Mucosa of stomach (tissue), 1 donor: Measurements from ENCODE around the gene KLHL8.
"Not testable (repeated sequence)": the region's sequence is repeated elsewhere in the genome, so short reads cannot be mapped to it uniquely, and the experiment has no call there.

Experiments used
- H3K27me3 ChIP-seq: one replicate; pipeline ENCODE4 v1.7.0; 2013; ENCODE audit warnings: mild to moderate bottlenecking, low read length; ENCODE audit not compliant: control insufficient read depth, insufficient read depth
- H3K36me3 ChIP-seq: one replicate; pipeline ENCODE4 v1.7.0; 2013; ENCODE audit warnings: low read length; ENCODE audit not compliant: control insufficient read depth, insufficient read depth
- H3K4me1 ChIP-seq: one replicate; pipeline ENCODE4 v1.7.0; 2013; ENCODE audit warnings: mild to moderate bottlenecking, low read length; ENCODE audit not compliant: control insufficient read depth, insufficient read depth
- H3K4me3 ChIP-seq: one replicate; pipeline ENCODE4 v1.7.0; 2013; ENCODE audit warnings: low read length
- H3K9ac ChIP-seq: one replicate; pipeline ENCODE4 v1.7.0; 2013; ENCODE audit warnings: mild to moderate bottlenecking, low read length, moderate library complexity
- H3K9me3 ChIP-seq: one replicate; pipeline ENCODE4 v1.7.0; 2013; ENCODE audit warnings: mild to moderate bottlenecking, low read length, moderate library complexity; ENCODE audit not compliant: control insufficient read depth
- donor health status: Pancreatic carcinoma.

The KLHL8 gene

GRCh38 chr4:87225936-87226335 is 5.5 kb upstream of the KLHL8 start:
- Histone ChIP-seq H3K9me3 (no peaks in the 10 kb centered on the region), H3K27me3 (no peaks in the 10 kb centered on the region), H3K4me1 (peaks cover 5% of the 10 kb centered on the region), H3K9ac (no peak overlapping the region), H3K4me3 (no peak overlapping the region), H3K36me3 (no peaks in the 10 kb centered on the region)

GRCh38 chr4:87224141-87224923 is 3.9 kb upstream of the KLHL8 start:
- Histone ChIP-seq H3K4me3 (no peak overlapping the region), H3K4me1 (peaks cover 5% of the 10 kb centered on the region), H3K27me3 (no peaks in the 10 kb centered on the region), H3K36me3 (no peaks in the 10 kb centered on the region), H3K9me3 (no peaks in the 10 kb centered on the region), H3K9ac (no peak overlapping the region)

DNA sequence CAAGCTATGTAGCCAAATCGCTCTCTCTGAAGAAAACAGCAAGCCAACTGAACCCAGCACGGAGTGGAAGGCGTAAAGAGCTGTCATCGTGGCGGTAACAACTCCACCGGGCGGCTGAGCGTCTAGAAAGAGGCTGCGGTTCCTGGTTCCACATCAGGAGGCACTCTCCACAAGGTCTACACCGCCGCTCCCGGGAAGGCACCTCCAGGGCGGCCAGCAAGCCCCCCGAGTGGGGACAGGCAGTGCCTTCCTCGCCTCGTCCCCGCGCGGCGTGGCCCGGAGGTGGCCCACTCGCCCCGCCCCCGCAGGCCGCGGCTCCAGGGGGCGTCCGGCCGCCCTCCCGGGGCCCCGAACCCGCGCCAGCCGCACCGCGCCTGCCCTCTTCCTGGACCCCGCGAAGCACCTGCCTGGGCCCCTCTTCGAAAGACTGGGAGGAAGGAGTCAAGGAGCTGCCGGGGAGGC is 755 bp downstream of the KLHL8 start:
- Histone ChIP-seq H3K27me3 (no peaks in the 10 kb centered on the region), H3K9me3 (no peaks in the 10 kb centered on the region), H3K9ac (peak overlapping the region; percentile 93), H3K36me3 (no peaks in the 10 kb centered on the region), H3K4me1 (no peaks in the 10 kb centered on the region), H3K4me3 (peak overlapping the region; percentile 87)

GRCh38 chr4:87217235-87217763 is 3.1 kb downstream of the KLHL8 start:
- not testable (repeated sequence) for H3K4me3 ChIP-seq, H3K27me3 ChIP-seq, H3K36me3 ChIP-seq, H3K9ac ChIP-seq, H3K4me1 ChIP-seq, H3K9me3 ChIP-seq

DNA sequence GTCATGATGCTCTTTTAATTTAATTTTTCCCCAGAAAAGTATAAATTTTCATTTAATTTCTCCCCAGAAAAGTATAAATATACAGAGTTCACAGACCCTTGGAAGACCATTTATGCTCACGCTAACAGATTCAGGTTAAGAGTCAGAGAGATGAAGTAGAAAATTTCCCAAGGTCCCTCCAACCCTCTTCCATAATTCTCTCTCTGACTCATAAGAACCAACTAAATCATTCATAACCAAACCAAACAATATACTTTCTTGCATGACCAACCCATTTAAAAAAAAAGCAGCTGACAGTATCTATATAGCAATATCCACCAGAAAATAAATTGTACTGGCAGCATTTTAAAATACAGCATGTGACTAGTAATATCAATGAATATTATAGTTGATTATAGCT is 3.9 kb downstream of the KLHL8 start:
- H3K4me1 ChIP-seq: peaks cover 8% of the 10 kb centered on the region
- H3K9ac ChIP-seq: no peak overlapping the region
- no peak overlapping the region for H3K4me3 ChIP-seq
- H3K9me3 ChIP-seq: no peaks in the 10 kb centered on the region
- H3K27me3 ChIP-seq: no peaks in the 10 kb centered on the region
- no peaks in the 10 kb centered on the region for H3K36me3 ChIP-seq

DNA sequence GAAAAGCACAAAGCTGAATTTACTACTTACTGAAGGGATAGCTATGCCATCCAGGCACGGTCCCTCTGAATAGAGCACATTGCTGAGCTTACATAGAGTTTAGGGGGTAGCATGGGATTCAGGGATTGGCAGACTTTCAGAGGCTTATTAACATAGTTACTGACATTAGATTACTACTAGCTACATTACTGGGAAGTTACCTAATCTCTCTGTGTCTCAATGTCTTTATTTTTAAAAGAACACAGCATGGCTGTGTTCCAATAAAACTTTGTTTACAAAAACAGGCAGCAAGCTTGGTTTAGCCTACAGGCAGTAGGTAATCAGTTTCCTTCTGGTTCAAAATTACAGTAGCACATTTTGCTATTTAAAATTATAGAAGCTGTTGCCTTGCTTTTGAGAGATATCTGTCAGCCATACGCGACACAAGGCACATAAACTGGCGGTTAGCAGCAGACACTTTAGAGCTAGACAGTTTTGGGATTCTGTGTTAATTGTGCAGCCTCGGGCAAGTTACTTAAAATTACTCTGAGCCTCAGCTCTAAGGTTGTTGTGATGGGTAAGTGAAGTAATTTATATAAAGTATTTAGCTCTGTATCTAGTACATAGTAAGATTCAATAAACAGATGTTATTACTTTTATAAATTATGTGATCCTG is 6.9 kb downstream of the KLHL8 start:
- Histone ChIP-seq H3K4me3 (no peak overlapping the region), H3K27me3 (no peaks in the 10 kb centered on the region), H3K36me3 (no peaks in the 10 kb centered on the region), H3K4me1 (peaks cover 8% of the 10 kb centered on the region), H3K9ac (no peak overlapping the region), H3K9me3 (no peaks in the 10 kb centered on the region)

DNA sequence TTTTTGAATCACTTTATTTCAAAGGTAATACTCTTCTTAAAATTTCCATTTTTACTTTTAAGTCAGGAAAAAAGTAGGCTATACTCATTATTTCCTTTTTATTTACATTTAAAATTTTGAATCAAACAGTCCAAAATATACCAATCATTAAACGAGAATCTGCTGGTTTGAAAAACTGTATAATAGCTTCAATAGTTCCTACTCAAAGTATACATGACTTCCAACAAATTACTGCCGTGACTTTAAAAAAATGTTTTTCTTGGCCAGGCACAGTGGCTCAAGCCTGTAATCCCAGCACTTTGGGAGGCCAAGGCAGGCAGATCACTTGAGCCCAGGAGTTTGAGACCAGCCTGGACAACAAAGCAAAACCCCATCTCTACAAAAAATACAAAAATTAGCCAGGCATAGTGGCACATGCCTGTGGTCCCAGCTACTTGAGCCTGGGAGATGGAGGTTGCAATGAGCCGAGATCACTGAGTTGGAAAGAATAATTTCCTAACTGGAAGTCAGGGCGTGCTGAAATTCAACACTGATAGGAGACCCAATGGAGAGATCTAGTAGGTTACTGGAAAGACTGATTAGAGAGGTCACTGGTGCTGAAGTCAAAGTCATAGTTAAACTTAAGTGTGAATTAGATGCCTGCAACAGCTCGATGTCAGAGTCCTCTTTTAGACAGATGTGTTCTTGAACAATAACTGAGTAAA is 9.0 kb downstream of the KLHL8 start:
- H3K4me1 ChIP-seq: peaks cover 8% of the 10 kb centered on the region

GRCh38 chr4:87209696-87210095 is 10.7 kb downstream of the KLHL8 start:
- peaks cover 8% of the 10 kb centered on the region for H3K4me1 ChIP-seq

More for the DNA sequence above, 9.0 kb downstream of the KLHL8 start:
- Histone ChIP-seq H3K36me3 (no peaks in the 10 kb centered on the region), H3K9ac (no peak overlapping the region), H3K27me3 (no peaks in the 10 kb centered on the region), H3K9me3 (no peaks in the 10 kb centered on the region), H3K4me3 (no peak overlapping the region)

DNA sequence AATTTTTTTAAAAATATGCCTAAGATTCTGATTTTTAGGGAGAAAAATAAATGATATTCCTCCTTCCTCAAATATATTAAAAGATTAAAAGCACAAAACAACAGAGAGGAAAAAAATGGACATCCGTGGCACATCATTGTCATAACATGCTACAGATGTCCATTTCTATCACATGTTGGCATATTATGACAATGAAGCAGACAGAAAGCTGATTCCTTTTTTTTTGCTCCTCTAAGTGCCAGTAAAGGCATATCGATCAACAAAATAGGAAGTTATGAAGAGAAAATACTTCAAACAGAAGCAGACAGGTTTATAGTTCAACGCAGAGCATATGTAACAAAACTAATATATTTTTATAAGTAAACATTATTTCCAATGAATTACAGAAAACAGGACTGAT is 11.2 kb downstream of the KLHL8 start:
- no peak overlapping the region for H3K9ac ChIP-seq
- no peaks in the 10 kb centered on the region for H3K27me3 ChIP-seq
- no peaks in the 10 kb centered on the region for H3K9me3 ChIP-seq
- no peaks in the 10 kb centered on the region for H3K36me3 ChIP-seq
- H3K4me3 ChIP-seq: no peak overlapping the region
- peaks cover 8% of the 10 kb centered on the region for H3K4me1 ChIP-seq

More at GRCh38 chr4:87209696-87210095, 10.7 kb downstream of the KLHL8 start:
- H3K9ac ChIP-seq: no peak overlapping the region
- no peaks in the 10 kb centered on the region for H3K36me3 ChIP-seq
- no peaks in the 10 kb centered on the region for H3K9me3 ChIP-seq
- H3K27me3 ChIP-seq: no peaks in the 10 kb centered on the region
- H3K4me3 ChIP-seq: no peak overlapping the region

DNA sequence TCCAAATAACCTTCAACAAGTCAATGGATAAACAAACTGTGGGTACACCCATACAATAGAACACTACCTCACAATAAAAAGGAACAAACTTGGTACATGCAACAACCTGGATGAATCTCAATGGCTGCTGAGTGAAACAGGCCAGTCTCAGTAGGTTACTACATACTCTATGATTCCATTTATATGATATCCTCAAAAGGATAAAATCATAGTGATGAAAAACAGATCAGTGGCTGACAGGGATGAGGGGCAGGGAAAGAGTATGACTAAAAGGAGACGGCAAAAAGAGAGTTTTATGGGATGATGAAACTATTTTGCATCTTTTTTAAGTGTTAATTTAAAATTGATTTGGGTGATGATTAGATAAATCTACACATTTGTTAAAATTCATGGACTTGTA is 15.9 kb downstream of the KLHL8 start:
- H3K4me1 ChIP-seq: no peaks in the 10 kb centered on the region
- H3K9ac ChIP-seq: no peak overlapping the region
- no peaks in the 10 kb centered on the region for H3K27me3 ChIP-seq
- no peaks in the 10 kb centered on the region for H3K36me3 ChIP-seq
- H3K9me3 ChIP-seq: no peaks in the 10 kb centered on the region
- H3K4me3 ChIP-seq: no peak overlapping the region

- H3K9me3 ChIP-seq: no peaks in the 10 kb centered on the region
- H3K4me1 ChIP-seq: peaks cover 5% of the 10 kb centered on the region
- no peak overlapping the region for H3K9ac ChIP-seq
- no peaks in the 10 kb centered on the region for H3K36me3 ChIP-seq
- H3K27me3 ChIP-seq: no peaks in the 10 kb centered on the region
- H3K4me3 ChIP-seq: no peak overlapping the region
Measured at GRCh38 chr4:87196927-87197326, 23.5 kb downstream of the KLHL8 start.

DNA sequence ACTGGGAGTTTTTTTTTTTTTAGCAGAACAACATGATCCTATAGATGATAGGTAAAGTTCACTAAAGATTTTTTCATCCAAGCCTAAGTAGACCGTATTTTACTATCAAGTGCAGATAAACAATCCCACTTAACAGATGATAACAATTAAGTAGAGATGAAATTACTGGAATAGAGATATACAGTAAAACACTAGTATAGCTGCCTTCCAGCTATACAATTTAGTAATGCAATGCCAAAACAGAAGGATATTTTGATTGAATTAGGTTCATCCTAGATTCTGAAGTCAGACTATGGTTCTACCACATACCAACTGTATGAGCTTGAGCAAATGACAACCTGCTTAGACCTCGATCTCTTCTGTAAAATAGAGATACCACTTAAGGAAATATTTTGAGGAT is 24.3 kb downstream of the KLHL8 start:
- no peaks in the 10 kb centered on the region for H3K9me3 ChIP-seq
- H3K36me3 ChIP-seq: no peaks in the 10 kb centered on the region
- no peak overlapping the region for H3K9ac ChIP-seq
- peaks cover 5% of the 10 kb centered on the region for H3K4me1 ChIP-seq
- H3K4me3 ChIP-seq: no peak overlapping the region
- no peaks in the 10 kb centered on the region for H3K27me3 ChIP-seq
